ENCODE measurements around the gene MBNL3.
"Not testable (repeated sequence)": the region's sequence is repeated elsewhere in the genome, so short reads cannot be mapped to it uniquely, and the experiment has no call there.

The MBNL3 gene

DNA sequence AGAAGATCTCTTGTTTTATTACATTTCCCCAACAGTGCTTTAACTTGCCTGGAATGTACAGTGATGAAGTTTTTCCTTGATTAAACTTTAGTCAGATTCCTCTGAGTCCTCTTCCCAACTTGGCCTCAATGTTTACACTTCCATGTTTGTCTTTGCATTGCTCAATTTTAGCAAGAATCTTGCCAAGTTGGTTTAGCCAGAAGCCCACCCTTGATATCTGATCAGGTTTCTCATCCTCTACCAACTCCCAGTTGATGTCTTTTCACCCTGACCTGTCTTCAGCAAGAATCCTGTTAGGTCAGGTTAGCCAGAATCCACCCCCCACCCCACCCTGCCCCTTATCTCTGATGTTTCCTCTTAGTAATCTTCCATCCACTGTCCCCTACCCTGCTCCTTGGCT, 120.9 kb downstream of the MBNL3 start:
- DNase-seq: no peak

DNA sequence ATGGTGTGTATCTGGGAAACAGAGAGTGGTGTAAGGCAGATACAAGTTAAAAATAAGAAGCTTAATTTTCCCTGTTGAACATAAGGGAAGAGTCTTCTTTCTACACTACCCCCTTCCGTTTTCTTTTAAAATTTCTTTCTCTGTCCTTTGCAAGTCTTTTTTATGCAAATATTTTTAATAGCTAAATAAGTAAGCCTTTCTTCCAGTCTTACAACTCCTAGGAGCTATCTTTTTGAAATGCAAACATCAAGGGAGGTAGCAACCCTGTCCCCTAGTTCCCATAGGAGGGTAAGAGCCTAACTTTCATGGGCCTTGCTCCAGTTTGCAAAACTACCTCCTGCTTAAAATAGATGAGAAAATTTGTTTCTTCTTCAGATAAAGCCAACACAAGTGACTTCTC, 121.5 kb downstream of the MBNL3 start:
- no peak for DNase-seq

GRCh38 chrX:132365490-132365889, 123.3 kb downstream of the MBNL3 start:
- no peak for DNase-seq

GRCh38 chrX:132364313-132364712, 124.5 kb downstream of the MBNL3 start:
- no peak for DNase-seq

DNA sequence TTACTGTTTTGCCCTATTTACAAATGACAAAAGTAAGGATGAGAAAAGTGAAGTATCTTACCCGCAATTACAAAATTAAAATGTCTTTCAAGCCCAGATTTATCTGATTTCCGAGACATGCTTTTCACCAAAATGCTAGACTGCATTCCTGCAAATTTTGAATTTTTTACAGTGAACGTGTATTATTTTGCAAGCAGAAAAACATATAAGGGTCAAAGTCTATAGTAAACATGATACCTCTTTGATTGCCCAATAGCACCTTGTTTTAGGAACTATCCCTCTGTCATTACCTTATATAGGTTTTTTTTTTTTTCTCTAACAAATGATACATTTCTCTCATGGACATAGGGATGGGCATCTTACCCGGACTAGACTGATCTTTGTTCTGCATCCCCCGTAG, 135.4 kb downstream of the MBNL3 start:
- no peak for DNase-seq

- no peak for DNase-seq
Observed at GRCh38 chrX:132336172-132336571, 152.7 kb downstream of the MBNL3 start.

DNA sequence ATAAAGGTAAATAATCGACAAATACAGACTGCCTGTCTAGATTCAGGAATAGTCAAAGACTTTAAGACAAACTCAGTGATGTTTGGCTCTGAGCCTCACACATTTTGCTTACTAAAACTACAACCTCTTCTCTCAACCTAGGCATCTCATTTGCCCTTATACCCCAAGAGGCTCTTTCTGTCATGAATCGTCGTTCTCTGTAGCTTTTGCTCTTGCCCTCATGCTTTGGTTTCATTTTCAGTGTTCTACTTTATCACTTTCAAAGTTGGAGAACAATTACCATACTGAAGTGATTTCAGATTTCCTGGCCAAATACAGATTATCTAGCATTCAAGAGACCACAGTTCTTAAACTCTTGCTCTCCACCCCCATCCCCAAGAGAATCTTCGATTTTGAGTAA, 155.5 kb downstream of the MBNL3 start:
- DNase-seq: no peak

GRCh38 chrX:132331532-132331931, 157.3 kb downstream of the MBNL3 start:
- no peak for DNase-seq

- DNase-seq: no peak
Observed at GRCh38 chrX:132331000-132331399, 157.8 kb downstream of the MBNL3 start.

DNA sequence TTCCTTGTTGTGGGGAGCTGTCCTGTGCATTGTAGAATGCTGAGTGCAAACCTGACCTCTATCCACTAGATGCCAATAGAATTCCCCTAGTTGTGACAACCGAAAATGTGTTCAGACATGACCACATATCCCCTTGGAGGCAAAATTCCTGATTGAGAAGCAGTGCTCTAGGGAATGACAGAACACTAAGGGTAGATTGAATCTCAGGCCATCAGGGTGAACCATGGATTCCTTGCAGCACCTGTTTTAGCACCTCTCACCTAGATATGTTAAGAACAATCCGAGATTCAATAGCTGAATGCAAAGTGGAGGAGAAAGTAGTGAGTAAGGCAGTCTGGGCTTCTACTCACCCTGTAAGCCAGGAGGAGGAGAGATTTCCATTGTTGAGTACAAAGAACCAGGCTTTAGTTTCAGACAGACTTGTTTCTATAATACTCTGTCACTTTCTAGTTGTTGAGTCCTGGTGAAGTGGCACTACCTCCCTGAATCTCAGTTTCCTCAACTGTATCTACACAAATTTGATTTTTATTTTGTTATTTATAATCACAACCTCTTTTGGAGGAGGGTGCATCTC, 158.6 kb downstream of the MBNL3 start:
- DNase-seq: no peak

DNA sequence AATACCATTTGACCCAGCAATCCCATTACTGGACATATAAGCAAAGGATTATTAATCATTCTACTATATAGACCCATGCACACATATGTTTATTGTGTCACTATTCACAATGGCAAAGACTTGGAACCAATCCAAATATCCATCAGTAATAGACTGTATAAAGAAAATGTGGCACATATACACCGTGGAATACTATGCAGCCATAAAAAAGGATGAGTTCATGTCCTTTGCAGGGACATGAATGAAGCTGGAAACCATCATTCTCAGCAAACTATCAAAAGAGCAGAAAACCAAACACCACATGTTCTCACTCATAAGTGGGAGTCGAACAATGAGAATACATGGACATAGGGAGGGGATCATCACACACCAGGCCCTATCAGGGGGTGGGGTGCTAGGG, 161.9 kb downstream of the MBNL3 start:
- DNase-seq: not testable (repeated sequence)
